HG02759 (cell line): ENCODE data around the gene FGF14.
"Not testable (repeated sequence)": the region's sequence is repeated elsewhere in the genome, so short reads cannot be mapped to it uniquely, and the experiment has no call there.

Experiments
- ATAC-seq: cut with Tn5 transposase; IDR thresholded peaks from one replicate; pipeline ENCODE4 v1.9.1; 2021; ENCODE audit warnings: mild to moderate bottlenecking, moderate library complexity; ENCODE audit not compliant: unreplicated experiment

Gene FGF14

DNA sequence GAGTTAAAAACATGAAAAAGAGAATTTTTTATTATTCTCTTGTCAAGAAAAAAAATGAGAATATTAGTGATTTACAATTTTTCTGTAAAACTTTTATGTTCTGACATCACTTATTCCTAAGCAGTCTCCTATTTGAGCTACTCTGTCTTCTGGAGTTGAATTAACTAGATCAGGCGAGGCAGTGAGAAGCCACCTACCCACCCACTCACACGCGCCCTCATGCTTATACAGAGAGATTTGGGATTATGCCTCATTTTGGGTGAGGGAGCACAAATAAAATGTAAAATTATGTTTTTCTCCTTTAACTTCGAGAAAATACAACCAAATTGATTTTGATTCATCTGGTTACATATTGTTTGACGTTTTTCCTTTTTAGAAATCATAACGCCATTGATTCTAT is 524.9 kb downstream of the FGF14 start:
- no peak for ATAC-seq

DNA sequence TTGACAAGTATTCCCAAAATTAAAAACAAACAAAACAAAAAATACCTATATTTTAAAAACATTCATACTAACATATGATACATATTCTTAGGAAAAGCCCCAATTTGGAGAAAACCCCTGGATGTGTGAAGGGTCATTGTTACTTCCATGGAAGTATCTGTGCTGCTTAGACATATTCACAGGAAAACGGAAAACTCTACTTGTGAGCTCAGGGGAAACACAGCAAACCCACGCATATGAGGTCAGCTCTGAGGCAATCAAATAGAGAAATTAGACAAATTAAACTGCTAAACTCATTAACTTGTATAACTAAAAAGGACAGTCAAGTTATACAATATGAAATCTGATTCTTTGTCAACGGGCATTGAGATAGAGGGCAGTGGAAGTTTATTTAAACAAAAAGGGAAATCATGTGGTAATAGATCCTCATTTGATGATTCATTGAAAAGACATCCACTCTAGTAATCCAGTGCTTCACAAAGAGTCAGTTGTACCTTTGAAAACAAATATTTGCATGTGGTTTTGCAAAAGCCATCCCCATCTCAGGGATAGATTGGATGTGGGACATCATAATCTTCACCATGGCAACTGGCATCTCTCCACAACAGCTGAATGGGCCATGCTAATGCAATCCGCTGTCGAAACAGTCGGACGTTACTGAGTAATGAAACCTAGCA is 526.0 kb downstream of the FGF14 start:
- no peak for ATAC-seq

DNA sequence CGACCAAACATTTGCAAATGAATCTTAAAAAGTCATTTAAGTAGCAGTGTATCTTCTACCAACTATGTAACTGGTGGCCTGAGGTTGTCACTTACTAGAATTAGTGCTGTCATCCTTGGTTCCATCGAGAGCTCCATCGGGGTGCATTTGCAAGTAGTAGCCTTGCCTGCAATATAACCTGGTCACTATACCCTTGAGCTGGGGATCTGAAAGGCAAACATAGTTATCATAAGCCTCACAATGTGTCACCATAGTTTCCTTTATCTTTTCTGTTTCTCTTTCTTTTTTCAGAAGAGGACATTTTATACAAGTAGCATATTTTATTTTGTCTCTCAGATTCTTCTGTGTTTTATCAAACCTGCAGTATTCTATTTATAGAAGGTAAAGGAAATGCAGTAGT is 526.8 kb downstream of the FGF14 start:
- ATAC-seq = no peak

DNA sequence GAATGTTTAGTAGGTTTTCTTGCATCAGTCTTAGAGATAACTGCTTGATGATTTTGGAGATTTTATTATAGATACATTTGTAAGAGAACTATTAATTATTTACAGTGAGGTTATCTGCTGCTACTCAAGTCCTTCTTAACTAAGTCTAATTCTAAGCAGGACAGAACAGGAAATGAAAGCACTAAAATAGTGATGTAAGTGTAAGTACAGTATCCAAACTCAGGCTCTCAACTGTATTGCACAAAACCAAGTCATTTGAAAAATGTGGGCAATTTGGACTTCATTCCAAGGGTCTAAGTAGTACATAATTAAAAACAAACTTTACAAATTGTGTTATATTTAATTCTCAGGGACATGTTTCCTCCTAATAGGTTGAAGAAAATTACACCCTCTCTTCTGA is 532.3 kb downstream of the FGF14 start:
- ATAC-seq = peak; percentile 90

DNA sequence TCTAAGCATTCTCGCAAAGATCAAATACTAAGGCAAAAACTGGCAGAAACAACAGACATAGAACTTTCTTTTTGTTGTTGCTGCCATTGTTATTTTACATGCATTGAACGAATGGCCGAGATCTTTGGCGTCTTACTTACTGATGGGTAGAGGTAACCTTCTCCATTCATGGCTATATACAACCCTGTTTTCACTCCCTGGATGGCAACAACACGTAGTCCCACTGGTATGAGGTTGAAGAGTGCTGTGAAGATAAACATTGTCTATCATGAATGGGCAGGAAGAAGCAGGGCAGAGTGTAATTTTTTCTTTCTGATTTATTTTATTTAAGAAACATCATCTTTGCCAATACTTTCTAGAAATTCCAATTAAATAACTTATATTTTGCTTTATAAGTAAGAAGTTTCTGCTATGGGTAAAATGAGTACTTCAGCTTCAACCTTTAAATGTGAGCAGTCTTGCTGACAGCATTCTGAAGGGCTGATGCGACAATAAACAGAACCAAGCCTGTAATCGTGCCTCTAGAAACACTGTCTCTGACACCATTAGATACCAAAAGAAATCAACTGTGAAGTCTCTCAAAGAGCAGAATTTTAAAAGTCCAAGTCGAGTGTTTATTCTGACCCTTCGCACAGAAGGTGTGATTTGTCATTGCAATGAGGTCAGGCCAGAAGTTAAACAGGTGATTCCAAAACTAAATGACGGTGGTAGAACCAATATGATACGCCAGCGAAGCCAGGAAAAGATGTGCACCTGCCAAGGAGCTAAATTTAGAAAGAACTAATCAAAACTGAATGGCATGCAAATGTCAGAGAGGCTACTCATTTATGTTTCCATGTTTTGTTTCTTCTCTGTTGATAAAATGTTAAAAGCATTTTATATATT is 533.0 kb downstream of the FGF14 start:
- ATAC-seq = peak; percentile 55

DNA sequence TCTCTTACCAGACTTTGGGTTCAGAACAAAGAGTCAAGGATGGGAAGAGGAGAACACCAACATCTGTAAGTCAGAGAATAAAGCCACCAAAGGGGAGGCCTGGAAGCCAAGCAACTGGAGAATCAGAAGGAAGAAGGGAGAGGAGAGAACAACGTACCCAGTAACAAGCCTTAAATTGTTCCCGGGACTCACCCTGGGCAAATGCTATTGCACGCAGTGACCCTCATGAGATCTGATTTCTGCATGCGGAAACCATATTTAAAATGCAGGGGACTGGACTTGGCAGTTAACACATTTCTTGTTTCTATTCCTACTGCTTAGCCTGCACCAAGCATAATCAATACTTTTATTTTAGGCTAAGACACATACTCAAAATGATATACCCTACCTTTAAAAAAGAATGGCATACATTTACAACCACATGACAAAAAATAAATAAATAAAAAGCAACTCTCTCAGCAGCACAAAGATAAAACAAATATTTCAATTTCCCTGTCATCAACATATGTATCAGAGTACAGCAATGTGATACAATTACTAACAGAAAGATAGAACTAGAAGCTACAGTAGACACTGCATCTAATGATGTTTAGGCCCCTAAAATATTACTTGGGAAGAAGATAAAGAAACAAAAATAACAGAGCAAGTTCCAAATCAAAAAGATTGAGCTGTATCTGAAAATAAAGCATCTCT is 534.8 kb downstream of the FGF14 start:
- ATAC-seq = no peak

DNA sequence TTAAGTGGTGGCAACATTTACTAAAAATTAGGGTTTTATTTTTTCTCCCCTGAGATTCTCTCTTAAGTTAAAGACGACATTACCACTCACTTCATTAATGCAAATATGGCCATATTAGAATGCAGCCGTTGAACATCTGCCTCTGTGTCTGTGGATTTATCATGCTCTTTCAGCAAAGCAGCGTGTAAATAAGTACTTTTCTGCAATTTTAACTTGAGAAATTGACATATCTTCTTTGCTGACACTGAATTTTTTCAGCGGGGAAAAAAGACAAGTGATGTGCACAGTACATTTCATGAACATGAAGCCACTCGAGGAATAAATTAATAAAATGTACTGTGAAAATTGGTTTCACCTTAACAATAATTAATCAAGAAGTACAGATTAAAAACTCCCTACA is 543.0 kb downstream of the FGF14 start:
- ATAC-seq = no peak

DNA sequence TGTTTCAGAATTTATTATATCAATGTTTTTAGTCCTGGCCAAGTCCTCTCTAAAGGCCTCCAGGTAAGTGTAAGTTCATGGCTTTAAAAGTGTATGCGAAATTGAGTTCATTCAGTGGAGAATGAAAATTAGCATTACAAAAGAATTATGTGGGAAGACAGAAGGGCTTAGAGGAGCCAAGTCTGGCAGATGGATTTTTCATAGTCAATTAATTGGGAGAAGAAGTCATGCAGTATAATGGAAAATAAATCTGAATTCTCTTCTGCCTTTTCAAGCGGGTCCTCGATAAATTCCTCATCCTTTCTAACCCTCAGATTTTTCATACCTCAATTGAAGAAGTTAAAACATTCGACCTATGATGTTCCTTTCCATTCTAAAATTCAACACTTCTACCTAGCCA is 555.1 kb downstream of the FGF14 start:
- no peak for ATAC-seq

DNA sequence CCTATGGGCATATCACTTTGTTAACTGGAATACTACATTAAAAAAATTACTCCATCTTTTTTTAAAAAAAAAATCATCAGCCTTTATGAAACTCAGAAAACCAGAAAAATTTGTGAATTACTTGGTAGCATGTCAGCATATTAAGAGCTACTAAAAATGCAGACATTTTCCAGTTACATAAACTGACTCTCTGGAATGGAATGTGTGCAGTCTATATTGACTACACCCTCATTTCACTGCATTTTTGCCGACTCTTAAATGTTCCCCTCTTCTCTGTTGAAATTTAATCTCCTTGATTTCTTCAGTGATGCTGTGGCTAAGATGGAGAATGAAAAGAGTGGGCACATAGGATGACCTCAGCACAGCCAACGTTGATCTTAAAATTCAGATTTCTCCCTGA is 555.6 kb downstream of the FGF14 start:
- ATAC-seq = no peak

DNA sequence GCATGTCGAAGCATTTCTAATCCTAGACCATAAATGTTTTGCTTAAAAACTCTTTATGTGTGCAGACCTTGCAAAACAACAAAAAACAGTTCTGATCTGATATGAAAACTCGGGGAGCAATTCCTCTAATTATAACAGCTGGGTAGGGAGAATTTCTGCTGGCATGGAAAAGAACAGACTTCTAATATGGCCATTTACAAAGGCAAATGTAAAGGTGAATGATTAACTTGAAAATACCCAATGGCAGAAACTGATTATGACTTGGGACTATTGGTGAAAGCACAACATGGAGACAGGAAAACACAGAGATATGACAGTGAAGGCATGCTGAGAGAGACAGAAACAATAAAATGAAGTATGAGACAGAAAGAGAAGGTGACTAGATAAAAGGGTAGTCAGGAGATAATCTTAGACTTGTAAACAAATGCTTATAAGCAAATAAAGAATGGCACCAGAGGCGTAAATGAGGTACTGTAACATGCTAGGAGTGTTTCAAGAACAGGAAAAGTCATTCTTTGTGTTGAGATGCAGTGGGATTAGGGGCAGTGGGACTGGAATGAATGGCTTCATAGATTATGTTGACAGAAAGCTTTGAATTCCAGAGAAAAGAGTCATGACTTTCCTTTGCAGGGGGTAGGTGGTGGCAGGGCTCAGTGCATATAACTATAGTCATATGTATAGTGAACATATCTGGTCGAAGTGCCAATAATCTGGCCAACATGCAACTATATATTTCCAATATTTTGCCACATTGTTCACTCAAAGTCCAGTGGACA is 556.4 kb downstream of the FGF14 start:
- no peak for ATAC-seq

DNA sequence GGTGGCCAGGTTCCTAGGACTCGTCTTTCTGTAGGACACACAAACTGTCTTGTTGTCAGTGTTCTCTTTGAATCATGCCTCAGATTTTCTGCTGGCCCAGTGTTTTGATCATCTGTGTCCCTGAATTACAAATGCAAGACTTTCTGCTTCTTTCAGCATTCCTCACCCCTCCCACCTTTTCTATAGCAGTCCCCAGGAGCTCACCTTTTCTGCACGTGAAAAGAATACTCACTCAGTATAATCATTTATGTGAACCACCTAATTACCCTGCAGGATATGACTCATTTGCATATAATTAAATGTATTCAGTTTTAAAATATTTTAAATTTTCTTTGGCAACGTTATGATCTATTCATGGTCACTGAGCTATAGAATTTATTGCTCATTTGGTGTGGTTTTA is 560.1 kb downstream of the FGF14 start:
- ATAC-seq = no peak

DNA sequence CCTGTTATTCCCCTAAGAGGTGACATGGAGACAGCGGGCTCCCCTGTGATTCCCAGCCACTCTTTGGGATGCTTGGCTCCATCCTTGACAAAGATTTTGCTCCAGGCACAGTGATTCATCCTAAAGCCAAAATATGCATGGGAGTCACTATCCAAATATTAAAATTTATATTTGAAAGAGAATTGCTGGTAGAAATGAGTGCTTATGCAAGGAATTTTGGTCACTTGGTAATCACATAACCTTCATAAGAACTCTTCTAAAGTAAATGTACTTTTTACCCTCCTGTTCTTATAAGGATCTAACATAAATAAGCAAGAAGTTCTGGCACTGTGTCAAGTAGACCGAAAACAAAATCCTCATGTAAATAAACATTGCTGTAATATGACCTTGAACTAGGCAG is 563.5 kb downstream of the FGF14 start:
- no peak for ATAC-seq

DNA sequence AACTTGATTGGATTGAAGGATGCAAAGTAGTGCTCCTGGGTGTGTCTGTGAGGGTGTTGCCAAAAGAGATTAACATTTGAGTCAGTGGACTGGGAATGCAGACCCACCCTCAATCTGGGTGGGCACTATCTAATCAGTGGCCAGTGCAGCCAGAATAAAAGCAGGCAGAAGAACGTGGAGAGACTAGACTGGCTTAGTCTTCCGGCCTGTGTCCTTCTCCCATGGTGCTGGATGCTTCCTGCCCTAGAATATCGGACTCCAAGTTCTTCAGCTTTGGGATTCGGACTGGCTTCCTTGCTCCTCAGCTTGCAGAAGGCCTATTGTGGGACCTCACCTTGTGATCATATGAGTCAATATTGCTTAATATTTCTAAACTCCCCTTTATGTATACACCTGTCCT is 564.1 kb downstream of the FGF14 start:
- not testable (repeated sequence) for ATAC-seq

DNA sequence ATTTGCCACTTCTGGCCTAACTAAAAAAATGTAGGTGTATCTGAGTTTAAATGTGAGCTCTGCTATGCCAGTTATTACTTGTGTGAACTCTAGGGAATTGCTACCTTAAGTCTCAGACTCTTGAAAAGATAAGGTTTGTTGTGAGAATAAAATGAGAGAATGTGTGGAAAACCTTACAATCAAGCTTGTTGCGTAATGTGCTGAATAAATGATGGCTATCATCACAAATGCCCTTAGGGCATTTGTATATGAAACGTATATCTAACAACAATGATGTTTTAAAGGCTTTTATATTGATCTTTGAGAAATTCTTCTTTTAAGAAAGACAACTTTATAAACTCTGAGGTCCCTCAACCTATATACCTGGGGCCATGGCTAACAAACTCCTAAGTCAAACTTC is 564.6 kb downstream of the FGF14 start:
- no peak for ATAC-seq

DNA sequence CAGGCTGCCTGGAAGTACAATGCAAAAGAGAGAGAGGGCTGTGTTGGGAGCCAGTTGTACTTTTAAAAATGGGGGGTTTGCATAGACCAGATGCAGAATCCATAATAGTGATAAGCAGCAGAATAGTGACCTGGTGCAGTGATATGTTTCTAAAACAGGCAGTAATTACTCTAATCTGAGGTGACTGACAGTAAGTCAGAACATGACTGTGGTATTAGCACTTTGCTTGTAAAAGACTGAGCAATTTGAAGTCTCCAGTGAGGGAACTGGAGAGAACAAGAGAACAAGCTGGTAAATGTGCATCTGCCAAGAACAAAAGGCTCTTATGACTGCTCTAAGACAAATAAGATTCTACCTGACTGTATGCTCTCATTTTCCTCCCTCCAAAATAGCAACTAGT is 565.9 kb downstream of the FGF14 start:
- ATAC-seq = no peak

DNA sequence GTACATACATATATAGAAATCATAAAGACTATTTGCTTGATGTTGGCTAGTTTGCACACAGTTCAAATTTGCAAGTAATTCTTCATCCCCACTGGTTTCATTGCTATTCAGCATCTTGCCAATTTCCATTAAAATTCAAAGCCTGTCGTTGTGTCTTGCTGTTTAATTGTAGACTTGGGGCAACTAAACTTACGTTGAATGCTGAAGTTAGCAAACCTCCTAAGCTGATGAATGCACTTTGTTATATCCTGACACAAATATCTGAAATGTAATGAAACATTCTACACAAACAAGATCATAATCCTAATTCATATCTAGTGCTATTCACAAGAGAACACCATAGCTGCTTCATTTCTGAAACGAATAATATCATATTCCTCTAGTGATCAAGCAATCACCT is 568.2 kb downstream of the FGF14 start:
- ATAC-seq = no peak

DNA sequence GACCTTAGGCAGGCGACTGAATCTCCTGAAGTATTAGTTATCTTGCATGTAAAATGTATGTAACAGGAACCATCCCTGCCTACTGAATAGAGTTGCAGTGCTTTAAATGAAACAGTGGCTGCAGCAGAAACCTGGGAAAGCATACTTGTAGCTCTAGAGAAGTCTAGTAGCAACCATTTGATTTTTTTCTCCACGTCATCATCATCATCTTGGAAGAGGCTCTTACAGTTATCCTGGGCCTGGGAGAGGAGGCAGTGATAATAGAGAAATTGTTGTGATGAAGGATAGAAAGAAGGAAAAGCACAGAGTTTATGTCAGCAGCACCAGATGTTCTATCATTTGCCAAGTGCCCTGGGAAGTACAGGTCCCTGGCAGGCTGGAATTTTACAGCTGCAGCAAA is 571.8 kb downstream of the FGF14 start:
- no peak for ATAC-seq

DNA sequence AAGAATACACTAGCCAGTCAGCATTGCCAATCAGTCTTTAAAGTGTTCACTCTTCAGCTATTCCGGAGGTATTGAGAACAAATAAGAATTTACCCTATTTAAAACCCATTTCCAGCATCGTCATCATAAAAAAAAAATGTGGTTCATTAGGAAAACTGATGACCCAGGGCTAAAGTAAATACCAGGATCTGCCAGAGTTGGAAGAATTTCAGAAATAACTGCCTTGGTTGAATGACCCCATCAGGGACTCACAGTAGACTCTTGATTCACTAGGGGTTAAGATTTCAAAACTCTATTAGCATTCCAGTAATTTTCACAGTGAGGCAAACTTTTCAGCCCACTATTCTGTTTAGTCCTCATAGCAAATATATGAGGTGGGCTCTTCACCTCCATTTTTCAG is 572.4 kb downstream of the FGF14 start:
- no peak for ATAC-seq

DNA sequence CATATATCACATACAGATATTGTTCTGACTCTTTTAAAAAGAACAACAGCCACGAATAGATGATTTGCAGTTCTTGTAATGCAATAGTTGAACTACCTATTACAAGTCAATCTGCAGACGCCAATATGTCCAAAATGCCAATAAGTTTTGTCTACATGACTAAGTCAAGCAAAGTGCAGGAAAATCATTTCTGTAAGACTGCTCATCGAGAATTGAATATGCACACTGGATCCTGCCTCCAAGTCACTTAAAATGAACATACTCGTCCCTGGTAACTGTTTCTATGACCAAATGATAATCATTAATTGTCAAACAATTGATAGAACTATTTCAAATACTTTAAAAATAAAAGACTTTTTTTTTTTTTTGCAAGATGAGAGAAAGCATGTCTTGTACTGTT is 573.7 kb downstream of the FGF14 start:
- ATAC-seq = no peak

DNA sequence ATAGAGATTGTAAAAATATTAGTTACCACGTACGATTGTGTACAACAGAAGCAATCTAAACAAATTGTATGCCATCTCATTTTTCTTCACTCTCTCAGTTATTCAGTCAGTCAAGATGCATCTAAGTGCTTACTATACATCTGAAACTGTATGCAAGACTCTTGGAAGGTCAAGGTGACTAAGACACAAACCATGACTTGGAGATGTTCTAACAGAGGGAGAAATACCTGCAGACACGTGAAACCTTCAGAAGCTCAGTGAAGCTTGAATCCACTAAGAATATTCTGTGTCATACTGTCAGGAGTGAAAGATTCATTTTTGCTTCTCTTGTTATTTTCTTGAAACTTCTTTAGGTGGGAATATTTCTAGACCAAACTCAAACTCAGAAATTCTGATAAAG is 584.0 kb downstream of the FGF14 start:
- ATAC-seq = no peak

DNA sequence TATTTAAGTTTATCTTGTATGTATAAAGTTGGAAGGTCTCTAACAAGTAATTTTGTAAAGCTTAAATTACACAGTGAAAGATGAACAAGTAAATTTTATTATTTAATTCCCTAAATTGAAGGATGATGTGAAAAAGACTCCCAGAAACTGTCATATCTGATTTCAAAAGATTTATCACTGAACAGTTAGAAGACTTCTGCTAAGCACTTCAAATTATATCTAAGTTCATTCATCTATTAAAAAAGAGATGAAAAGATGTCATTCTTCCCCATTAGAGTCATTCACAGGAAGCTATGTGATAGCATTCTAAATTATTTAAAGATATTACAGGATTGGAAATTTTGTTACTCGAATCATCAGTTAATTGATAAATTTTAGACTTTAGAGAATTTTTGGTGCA is 590.0 kb downstream of the FGF14 start:
- ATAC-seq = no peak
